HFFc6 (cell line): ENCODE data around the gene GPR137. TPM values are rescaled to one million over a fixed set of nuclear protein-coding genes. Genes with fewer than 3 reads are reported as not detected.
A peak's percentile ranks its signal among the peaks of the same experiment; 100 is the strongest.
"Not testable (repeated sequence)": the region's sequence is repeated elsewhere in the genome, so short reads cannot be mapped to it uniquely, and the experiment has no call there.

Experiments
- DNase-seq: peaks from one replicate; pipeline ENCODE4 v3.0.0-alpha.2; 2018
- H3K27ac Mint-ChIP-seq: 2 replicates; pipeline ENCODE4 v1.8.0; 2020; ENCODE audit warnings: mild to moderate bottlenecking, mixed read lengths
- H3K27me3 Mint-ChIP-seq: 2 replicates; pipeline ENCODE4 v1.8.0; 2021; ENCODE audit warnings: mild to moderate bottlenecking, moderate library complexity, mixed read lengths; ENCODE audit not compliant: insufficient read depth
- H3K36me3 Mint-ChIP-seq: 2 replicates; pipeline ENCODE4 v1.8.0; 2021; ENCODE audit warnings: low read depth, mixed read lengths
- H3K4me1 Mint-ChIP-seq: 2 replicates; pipeline ENCODE4 v1.8.0; 2020; ENCODE audit warnings: low read depth, mixed read lengths
- H3K4me3 Mint-ChIP-seq: 2 replicates; pipeline ENCODE4 v1.8.0; 2020; ENCODE audit warnings: mild to moderate bottlenecking, moderate library complexity, mixed read lengths
- H3K9me3 Mint-ChIP-seq: 2 replicates; pipeline ENCODE4 v1.8.0; 2020; ENCODE audit warnings: mild to moderate bottlenecking, mixed read lengths
- total RNA-seq, 6 experiments: library from RNA; stranded (reverse); fragmentation: NEBNext Ultra II Directional; extraction: Animal tissue kit (Norgen Biotek cat#: 25700); gene quantifications; 2 replicates in 1 of 6; 3 replicates in 5 of 6; pipeline ENCODE4 v1.2.3, GENCODE V29; 2021
- TF ChIP-seq, protein P1 (sequence below): fragments of 200-600 bp; sonication (generic); IDR thresholded peaks from 2 replicates; pipeline ENCODE4 v1.5.0; 2021; ENCODE audit warnings: antibody characterized with exemption, mild to moderate bottlenecking

GPR137 gene
- total RNA-seq, 6 experiments from 2014 or later = 27.9 to 42.1 (median 34.7) TPM

DNA sequence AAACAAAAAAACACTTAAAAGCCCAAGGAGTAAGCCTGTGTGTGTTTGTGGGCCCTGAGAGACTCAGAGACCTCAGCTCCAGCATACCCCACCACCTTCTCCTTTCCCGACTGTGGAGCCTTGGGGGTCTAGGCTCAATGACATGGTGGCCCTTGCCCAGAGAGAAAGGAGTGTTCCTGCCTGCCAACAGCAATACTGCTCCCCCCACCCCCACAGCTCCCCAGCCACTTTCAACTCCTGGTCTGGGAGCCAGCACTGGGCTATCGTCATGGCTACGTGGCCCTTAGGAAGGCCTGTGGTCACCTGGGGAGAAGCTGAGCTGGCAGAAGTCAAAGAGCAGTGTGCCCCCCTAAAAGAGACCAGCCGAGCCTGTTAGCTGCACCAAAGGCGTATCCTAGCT, 41.5 kb upstream of the GPR137 start:
- no peak for DNase-seq
- Mint-ChIP-seq H3K27ac (peak overlapping the region; percentile 70), H3K27me3 (peaks cover 4% of the 10 kb centered on the region), H3K36me3 (peaks cover 16% of the 10 kb centered on the region), H3K4me1 (peaks cover 38% of the 10 kb centered on the region), H3K9me3 (no peaks in the 10 kb centered on the region), H3K4me3 (peak overlapping the region; percentile 90)
- TF ChIP-seq, protein P1, sequence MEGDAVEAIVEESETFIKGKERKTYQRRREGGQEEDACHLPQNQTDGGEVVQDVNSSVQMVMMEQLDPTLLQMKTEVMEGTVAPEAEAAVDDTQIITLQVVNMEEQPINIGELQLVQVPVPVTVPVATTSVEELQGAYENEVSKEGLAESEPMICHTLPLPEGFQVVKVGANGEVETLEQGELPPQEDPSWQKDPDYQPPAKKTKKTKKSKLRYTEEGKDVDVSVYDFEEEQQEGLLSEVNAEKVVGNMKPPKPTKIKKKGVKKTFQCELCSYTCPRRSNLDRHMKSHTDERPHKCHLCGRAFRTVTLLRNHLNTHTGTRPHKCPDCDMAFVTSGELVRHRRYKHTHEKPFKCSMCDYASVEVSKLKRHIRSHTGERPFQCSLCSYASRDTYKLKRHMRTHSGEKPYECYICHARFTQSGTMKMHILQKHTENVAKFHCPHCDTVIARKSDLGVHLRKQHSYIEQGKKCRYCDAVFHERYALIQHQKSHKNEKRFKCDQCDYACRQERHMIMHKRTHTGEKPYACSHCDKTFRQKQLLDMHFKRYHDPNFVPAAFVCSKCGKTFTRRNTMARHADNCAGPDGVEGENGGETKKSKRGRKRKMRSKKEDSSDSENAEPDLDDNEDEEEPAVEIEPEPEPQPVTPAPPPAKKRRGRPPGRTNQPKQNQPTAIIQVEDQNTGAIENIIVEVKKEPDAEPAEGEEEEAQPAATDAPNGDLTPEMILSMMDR = no peak

DNA sequence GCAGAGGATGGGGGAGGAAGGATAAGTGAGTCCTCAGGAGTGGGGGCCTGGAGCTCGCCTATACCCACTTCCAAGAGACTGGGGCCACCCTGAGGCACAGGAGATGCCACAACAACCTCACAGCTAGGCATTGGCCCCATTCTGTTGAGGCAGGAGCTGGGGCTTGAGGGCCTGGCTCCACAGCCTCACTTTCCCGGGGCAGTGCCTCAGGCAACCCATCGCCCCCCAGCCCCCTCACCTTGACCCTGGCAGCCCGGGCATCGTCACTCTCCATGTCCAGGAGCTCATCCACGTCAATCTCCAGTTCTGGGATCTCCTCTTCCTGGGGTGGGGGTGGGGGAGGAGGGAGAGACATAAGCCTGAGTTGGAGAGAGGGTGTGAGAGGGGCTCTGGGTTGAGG, 40.7 kb upstream of the GPR137 start:
- DNase-seq = no peak
- peaks cover 4% of the 10 kb centered on the region for H3K27me3 Mint-ChIP-seq
- peaks cover 36% of the 10 kb centered on the region for H3K4me1 Mint-ChIP-seq
- peaks cover 16% of the 10 kb centered on the region for H3K36me3 Mint-ChIP-seq
- peak overlapping the region; percentile 95 for H3K4me3 Mint-ChIP-seq
- H3K27ac Mint-ChIP-seq = peak overlapping the region; percentile 95
- TF ChIP-seq, protein P1 = no peak
- no peaks in the 10 kb centered on the region for H3K9me3 Mint-ChIP-seq

DNA sequence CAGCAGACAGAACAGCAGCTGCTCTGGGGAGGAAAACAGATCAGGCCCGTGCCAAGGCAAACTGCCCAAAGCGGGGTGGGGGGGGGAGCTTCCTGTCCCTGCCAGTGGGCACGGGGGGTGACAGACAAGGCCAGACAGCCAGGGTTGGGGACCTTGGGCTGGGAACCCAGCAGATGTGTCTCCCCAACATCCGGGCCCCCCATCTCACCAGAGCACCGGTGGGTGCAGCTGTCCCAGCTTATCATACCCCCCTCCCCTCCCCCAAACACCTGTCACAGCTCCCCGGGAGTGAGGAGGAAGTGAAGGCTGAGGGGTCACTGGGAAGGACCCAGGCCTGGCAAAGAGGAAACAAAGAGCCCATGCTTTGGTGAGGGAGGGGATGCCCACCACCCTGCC, 40.2 kb upstream of the GPR137 start:
- Mint-ChIP-seq H3K27ac (peak overlapping the region; percentile 95), H3K4me1 (peaks cover 32% of the 10 kb centered on the region), H3K36me3 (peaks cover 16% of the 10 kb centered on the region), H3K27me3 (peaks cover 4% of the 10 kb centered on the region), H3K4me3 (peak overlapping the region; percentile 95), H3K9me3 (no peaks in the 10 kb centered on the region)
- TF ChIP-seq, protein P1 = no peak
- DNase-seq = no peak

DNA sequence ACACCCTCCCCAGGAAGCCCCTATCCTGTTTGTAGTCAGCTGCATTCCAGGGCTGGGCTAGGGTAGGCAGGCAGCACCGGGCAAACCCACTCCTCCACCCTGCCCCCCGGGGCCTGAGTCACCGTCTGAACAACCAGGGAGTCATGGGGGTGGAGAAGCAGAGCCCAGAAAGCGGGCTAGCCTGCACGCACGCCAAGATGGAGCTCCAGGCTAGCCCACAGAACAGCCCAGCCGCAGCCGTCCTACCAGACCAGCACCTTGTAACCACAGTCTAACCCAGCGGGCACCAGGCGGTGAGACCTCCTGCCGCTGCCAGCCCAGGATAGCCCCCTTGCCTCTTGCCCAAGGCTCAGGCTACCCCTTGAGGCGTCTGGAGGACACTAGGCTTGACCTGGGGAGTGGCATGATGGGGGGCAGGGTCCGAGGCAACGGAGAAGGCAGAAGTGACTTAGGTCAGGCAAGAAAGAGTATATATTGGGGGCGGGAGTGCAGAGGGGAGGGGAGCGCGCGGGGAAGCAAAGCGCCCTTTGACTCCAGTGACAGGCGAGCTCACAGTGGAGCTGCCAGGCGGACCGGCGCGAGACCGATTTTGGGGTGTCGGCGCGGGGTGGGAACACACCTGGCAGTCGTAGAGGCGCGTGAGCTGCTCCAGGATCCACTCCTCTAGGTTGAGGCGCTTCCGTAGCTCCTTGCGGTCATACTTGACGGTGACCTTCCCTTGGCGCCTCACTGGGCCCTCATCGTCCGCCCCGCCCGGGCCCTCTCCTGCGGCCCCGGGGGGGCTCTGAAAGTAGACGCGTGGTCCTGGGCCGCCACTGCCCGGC, 39.6 kb upstream of the GPR137 start:
- peaks cover 29% of the 10 kb centered on the region for H3K4me1 Mint-ChIP-seq
- no peaks in the 10 kb centered on the region for H3K9me3 Mint-ChIP-seq
- peaks cover 16% of the 10 kb centered on the region for H3K36me3 Mint-ChIP-seq
- TF ChIP-seq, protein P1 = no peak
- DNase-seq = peak; percentile 88
- H3K27me3 Mint-ChIP-seq = peaks cover 4% of the 10 kb centered on the region
- peak overlapping the region; percentile 95 for H3K4me3 Mint-ChIP-seq
- peak overlapping the region; percentile 95 for H3K27ac Mint-ChIP-seq

DNA sequence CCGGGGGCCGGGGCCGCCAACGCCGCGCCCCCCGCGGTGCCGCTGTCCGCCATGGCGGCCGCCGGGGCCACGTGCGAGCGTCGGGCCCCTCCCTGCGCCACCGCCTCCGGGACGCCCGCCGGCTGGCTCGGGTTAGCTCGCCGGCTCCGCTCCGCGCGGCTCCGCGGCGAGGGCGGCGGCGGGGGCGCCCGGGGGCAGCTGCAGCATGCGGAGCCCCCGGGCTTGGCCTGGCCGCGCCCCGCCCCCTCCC, 39.1 kb upstream of the GPR137 start:
- not testable (repeated sequence) for H3K27me3 Mint-ChIP-seq, H3K27ac Mint-ChIP-seq, H3K9me3 Mint-ChIP-seq, DNase-seq
- Mint-ChIP-seq H3K4me3 (peak overlapping the region; percentile 89), H3K4me1 (peaks cover 29% of the 10 kb centered on the region), H3K36me3 (peaks cover 16% of the 10 kb centered on the region)

DNA sequence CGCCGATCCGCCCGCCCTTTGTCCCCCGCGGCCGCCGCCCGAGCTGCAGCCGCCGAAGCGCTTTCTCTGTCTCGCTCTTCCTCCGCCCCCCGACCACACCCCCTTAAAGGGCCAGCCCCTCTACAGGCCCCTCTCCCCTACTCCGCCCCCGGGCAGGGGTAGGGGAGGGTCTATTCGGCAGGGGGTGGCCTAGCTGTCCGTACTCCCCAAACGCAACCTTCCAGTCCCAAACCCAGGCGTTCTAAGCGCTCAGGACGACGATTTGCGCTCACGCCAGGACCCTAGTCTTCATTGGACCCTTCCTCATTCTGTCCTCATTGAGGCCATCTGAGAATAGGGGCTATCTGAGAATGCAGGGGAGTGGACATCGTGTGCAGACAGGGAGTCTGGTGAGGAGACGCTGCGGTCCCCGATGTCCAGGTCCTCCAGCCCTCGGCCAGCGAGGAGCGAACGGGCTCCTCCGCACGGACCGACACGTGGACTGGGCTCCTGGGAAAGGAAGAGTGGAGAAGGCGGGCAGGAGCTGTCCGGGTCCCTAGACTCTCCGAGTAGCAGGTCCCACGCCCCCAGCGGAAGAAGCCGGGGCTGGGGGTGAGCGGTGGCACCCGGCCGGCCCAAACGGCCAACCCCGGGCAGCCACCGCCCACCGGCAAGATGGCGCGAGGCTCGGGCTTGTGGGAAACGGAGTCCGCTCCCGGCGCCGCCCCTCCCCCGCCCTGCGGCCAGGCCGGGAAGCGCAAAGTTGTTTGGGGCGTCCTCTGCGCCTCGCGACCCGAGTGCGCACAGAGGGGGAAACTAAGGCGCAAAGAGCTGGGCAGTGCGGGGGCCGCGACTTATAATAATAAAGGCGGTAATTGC, 38.5 kb upstream of the GPR137 start, which contains the start of gene PPP1R14B:
TSS of gene PPP1R14B (minus strand) at position 73 of the 858 bp plus-strand sequence. CDS start 270 bp downstream, outside the sequence.
- DNase-seq = peak; percentile 90
- TF ChIP-seq, protein P1 = peak; percentile 54
- H3K4me3 Mint-ChIP-seq = peak within 1 kb of the TSS; percentile 95
- peaks cover 4% of the 10 kb centered on the region for H3K27me3 Mint-ChIP-seq
- peaks cover 29% of the 10 kb centered on the region for H3K4me1 Mint-ChIP-seq
- peak within 1 kb of the TSS; percentile 95 for H3K27ac Mint-ChIP-seq
- H3K36me3 Mint-ChIP-seq = peaks cover 16% of the 10 kb centered on the region
- no peaks in the 10 kb centered on the region for H3K9me3 Mint-ChIP-seq
